GDM1 (cell line): ENCODE results near the gene SRGAP2B.
"Not testable (repeated sequence)": the region's sequence is repeated elsewhere in the genome, so short reads cannot be mapped to it uniquely, and the experiment has no call there.

ENCODE experiments used
- DNase-seq: peaks from one replicate; lab custom pipeline; 2025; lab: John Stamatoyannopoulos, UW

SRGAP2B gene

DNA sequence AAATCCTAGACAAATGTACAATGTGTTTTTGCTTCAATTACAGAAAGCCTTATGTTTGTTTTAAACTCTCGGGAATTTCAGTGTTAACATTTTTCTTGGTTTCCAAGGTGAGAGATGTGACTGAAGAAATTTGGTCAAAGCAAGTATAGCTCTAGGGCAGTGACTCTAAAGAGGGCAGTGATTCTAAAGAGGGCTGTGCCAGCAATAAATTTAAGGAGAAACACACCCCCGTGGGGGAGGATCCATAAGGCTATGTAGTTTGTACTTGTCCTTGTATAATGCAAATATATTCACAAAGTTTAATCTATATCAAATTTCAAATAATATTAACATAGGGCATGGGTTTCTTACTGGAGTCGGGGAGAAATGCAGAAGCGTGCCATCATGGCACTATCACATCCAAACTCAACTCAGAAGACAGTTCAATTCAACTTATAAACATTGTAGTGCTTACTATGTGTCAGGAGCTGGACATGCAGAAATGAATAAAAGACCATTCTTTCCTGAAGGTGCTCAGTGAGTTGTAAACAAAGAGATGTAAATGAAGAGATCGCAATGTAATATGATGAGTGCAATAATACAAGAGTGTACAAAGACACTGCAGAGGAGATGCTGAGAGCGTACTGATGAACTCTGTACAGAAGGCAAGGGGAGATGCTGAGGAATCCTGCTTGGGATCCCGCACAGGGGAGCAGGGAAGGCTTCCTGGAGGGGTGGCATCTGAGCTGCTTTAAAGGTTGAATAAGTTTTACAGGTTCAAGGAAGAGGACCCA lies 12.5 kb downstream of the SRGAP2B start:
- not testable (repeated sequence) for DNase-seq

GRCh38 chr1:145080193-145080592 lies 14.9 kb downstream of the SRGAP2B start:
- not testable (repeated sequence) for DNase-seq

- not testable (repeated sequence) for DNase-seq
Measured at GRCh38 chr1:145079737-145080136, 15.4 kb downstream of the SRGAP2B start.

DNA sequence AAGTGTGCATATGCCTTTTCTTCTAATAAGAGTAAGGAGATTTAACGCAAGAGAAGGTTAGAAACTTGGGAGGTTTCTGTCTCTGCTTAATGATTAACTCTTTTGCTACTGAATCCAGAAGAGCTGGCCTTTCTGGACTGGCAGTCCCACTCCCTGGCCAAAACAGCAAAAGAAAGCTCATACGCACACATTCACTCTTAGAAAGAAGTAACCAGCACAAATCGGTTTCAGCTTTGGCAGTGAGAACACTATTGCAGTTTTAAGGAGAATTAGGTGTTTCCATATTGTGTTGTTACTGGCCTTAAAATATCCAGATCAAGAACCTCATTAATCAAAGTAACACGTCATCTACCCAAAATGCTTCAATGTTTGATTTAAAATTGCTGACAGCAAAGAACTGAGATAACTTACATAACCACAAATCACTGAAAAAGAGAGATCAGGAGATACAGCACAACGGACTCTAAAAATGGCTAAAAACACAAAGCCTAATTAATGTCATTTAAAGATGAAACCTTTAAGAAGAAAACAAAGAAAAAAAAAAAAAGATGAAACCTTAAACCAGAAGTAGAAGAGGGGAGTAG lies 16.2 kb downstream of the SRGAP2B start:
- not testable (repeated sequence) for DNase-seq

DNA sequence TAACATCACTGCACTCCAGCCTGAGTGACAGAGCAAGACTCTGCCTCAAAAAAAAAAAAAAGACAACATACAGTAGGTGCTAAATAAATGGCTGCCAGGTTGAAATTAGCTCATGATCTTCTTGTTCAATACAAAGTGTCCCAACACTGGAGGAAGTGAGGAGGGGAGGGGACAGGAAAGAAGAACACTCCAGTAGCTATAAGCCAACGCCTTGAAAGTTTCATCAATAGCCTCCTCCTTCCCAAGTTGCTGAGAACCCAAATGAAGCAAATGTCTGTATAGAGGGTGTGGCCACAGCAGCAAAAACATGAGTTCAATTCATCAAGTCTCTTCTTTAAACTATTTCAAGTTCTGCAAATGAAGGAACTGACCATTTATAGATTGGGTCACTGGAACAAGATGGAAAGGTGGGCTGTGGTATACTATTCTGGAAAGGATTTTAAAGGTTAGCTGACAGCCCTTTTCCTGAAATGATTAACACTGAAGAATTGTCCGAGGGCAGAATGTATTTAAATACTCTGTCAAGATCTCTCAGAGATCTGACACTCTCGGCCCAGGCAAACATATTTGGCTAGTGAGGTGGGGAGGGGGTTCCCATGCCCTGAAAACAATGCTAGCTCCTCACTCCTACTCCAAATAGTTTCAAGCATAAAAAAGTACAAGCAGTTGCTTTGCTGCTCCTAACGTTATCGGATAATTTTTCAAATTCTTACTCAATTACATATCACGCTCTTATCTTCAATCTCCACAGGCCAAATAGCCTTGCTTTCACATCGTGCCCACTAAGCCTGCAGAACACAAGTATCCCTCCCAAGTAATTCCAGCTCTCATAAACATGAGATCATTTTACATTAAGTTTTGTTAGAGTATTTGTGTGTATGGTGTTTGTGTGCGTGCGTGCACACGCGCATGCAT lies 17.0 kb downstream of the SRGAP2B start:
- DNase-seq, result not testable (repeated sequence)

GRCh38 chr1:145076877-145077276 lies 18.3 kb downstream of the SRGAP2B start:
- DNase-seq, result not testable (repeated sequence)

DNA sequence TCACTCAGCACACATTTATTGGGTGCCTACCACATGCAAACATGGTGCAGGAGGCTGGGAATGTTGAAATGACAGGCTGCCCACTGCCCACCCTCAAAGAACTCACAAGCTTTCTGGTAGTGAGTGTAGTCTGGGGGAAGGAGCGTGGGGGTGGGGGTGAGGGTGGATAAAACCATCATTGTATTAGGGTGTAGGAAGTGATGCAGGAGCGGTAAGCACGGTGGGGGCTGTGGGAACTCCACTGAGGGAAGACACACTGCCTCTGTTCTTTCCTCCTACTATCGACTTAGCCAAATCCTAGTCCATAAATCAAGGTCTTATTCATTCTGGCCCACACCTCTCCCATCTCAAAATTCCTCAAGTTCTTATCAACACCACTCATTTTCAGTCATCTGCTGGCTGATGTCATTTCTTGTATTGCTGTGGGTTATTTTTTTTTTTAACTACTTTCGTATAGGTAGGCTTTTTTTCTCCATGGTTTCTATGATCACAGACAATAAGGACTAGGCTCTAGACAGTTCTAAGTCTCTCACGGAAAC lies 21.0 kb downstream of the SRGAP2B start:
- DNase-seq, result not testable (repeated sequence)

- not testable (repeated sequence) for DNase-seq
Measured at GRCh38 chr1:145071569-145071968, 23.6 kb downstream of the SRGAP2B start.

DNA sequence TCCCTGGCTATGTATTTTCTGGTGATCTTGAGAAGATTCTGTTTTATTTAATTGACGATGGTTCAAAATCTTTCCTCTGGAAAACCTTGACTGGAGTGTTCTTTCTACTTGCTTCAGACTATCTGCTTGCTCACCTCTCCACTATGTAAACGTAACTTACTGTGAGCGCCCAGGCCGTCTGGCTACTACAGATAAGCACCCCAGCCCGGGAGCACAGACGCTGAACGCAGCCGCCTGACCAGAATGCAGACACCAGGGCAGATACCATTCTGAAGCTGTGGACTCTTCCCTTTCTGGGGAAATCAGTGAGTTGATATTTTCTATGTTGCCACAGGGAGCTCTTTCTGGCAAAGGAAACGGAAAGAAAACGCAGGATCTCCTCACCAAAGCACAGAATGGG lies 28.6 kb downstream of the SRGAP2B start:
- DNase-seq, result not testable (repeated sequence)

DNA sequence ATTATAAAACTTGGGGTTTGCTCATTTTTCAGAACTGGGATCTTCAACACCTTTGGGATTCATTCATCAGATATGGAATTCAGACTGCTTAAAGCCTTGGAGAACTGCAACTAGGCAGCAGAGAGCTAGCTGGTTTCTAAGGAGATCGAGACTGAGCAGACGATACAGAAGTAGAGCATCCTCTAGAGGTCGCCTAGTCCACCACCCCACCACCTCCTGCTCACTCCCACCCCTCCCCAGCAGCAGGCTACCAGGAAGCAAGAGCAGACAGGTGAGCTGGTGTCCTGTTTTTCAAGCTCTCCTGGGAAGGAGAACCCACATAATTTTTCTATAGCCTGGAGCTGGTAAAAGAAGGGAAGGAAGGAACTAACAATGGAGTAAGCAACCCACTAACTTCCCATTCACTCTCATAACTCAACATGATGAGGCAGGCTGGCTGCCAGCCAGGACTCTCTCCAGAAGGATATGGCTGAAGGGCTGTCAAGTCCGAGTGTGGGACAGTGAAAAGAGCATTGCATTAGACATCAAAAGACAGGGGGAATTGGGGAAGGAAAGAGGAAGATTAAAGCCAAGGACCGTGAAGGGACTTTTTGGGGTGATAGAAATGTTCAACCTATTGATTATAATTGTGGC lies 29.8 kb downstream of the SRGAP2B start:
- DNase-seq, result not testable (repeated sequence)

- DNase-seq, result not testable (repeated sequence)
Measured at GRCh38 chr1:145063941-145064648, 31.0 kb downstream of the SRGAP2B start.

- DNase-seq, result not testable (repeated sequence)
Measured at GRCh38 chr1:145063285-145063684, 31.8 kb downstream of the SRGAP2B start.

GRCh38 chr1:145058184-145058583 lies 36.9 kb downstream of the SRGAP2B start:
- not testable (repeated sequence) for DNase-seq

- DNase-seq, result not testable (repeated sequence)
Measured at GRCh38 chr1:145055217-145055760, 39.8 kb downstream of the SRGAP2B start.

DNA sequence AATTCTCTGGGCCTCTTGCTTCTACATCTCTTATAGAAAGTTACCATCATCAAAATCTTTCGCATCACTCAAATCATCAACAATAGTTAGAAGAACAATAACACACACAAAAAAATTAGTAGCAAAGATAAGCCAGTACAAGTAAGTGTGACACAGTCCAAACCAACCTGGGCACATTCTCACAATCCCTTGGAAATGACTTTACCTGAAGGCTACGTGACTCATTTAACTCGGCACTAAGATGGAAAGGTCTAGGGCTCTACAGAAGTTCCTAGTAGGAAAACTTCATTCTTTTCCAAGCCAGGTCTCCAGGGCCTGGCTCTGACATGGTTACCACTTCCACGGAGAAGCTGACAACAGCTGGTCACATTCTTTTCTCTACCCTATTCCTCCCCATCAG lies 41.7 kb downstream of the SRGAP2B start:
- not testable (repeated sequence) for DNase-seq

DNA sequence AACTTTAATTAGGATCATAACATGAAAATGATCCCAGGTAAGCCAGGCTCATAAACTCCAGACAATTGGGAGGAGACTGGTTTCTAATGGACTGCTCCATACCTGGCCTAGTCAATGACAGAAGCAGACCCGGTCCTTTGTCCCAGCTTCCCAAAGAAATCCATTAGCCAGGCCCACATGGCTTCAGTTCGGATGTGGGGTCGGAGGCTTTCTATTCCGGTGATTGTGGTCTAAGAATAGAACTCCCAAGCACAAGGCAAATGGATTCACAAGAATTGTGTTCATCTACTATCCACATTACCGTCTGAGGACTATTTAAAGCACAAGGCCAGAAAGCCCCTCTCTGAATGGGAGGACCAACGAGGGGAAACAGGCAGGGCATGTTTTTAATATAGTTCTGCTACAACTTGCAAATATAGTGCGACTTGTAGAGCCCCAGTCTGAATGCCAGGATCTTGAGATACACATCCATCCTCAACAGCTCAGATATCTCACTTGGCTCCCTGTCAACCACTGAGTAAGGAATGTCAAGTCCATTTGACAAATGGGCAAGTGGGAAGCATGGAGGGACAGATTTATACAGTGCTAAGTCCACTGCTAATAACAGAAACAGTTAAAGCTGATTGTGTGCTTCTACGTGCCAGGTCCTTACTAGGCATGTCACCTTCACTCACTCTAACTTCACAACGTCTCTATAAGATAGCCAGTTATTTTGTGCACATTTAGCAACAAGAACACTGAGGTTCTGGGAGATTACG lies 42.9 kb downstream of the SRGAP2B start:
- not testable (repeated sequence) for DNase-seq

GRCh38 chr1:145048181-145048856 lies 46.8 kb downstream of the SRGAP2B start:
- DNase-seq, result not testable (repeated sequence)

DNA sequence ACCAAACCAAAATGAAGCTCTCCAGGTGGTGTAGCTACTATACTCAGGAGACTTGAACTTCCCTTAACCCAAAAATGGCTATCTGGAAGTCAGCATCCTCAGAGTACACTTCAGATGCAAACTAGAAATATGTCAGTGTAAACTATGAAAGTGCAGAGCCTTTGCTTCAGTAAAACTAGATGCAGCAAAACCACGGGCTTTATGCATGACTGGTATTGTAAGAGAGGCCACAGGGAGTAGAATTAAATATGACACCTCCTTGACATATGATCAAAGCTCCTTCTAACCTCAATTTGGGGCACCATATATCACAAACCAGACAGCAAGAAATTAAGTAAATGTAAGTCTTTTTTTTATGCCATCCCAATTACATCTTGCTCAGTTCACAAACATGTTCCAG lies 47.6 kb downstream of the SRGAP2B start:
- not testable (repeated sequence) for DNase-seq

DNA sequence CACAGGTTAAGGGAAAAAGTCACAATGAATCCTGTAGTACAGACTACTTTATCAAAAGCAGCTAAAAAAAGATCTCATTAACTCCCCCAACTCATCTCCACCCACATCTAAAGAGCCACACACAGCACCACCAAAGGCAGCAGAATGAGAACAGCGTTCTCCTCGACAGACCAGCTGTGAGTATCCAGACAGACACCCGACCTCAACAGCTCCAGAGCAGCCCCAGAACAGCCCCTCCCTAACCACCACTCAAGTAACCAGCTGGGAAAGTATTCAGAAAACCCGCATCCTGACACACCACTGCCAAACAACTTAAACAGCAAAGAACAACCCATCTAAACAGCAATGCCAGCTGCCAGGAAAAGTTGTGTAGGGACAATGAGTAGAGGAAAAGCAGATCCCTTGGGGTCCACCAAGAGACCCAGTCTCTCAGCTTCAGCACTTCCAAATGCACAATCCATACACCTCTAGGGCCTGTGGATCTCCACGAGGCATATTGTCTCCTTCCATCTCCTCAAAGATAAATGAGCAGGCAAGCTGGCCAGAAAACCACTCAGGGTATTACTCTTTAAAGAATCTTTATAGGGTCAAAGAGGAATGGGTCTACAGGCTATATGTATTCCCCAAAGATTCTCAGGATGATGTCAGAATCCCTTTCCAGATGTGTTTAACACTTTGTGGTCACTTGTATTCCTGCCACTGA lies 49.4 kb downstream of the SRGAP2B start:
- not testable (repeated sequence) for DNase-seq
